HG03060 (cell line): ENCODE measurements around the gene MPRIP.

Source experiments
- ATAC-seq: cut with Tn5 transposase; IDR thresholded peaks from one replicate; pipeline ENCODE4 v1.9.1; 2021; ENCODE audit warnings: low read depth, moderate number of reproducible peaks; ENCODE audit not compliant: unreplicated experiment

The MPRIP gene

DNA sequence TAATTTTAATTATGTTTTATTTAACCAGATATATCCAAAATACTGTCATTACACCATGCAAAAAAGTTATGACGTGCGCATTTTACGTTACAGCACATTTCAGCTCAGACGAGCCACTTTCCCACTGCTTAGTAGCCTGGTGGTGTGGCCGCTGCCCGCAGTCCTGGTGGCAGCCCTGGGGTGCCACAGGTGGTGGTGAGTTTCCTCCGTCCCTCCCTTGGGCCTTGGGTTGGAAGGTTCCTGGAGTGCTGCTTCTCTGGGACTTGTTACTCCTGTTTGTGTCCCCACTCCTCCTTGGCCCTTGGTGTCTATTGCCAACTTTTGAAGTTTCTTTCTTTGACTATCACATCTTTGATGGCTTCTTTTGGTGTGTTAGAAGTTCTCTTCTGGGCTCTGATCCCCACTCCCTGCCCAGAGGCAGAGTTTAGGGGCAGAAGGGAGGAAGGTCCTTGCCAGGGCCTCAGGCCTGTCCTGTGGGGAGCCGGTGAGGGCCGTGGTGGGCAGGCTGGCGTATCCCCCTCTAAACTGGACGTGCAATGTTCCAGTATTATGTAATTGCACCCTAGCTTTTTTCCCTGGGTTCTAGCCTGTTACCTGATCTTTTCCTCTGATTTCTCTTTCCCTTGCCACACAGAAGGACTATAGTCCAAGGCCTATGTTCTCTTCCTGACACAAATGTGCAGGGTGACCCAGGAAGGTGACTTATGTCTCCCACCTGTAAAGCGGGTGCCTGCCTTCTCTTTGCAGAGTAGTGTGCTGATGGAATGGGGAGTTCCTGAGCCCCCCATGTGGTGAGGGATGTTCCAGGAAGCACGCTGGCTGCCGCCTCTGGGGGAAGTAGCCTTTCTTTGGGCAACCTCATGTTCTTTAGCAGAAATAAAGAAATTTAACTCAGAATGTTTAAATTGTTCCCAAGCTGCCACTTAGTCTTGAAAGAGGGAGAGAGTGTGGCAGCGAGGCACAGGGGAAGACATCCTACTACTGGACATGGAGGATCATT lies 8.4 kb downstream of the MPRIP start:
- no peak for ATAC-seq

- ATAC-seq = no peak
Observed at GRCh38 chr17:17051380-17051779, 9.1 kb downstream of the MPRIP start.

- ATAC-seq = no peak
Observed at GRCh38 chr17:17051791-17052461, 9.7 kb downstream of the MPRIP start.

- ATAC-seq = no peak
Observed at GRCh38 chr17:17052462-17053221, 10.4 kb downstream of the MPRIP start.

- ATAC-seq = no peak
Observed at GRCh38 chr17:17053446-17054379, 11.5 kb downstream of the MPRIP start.

DNA sequence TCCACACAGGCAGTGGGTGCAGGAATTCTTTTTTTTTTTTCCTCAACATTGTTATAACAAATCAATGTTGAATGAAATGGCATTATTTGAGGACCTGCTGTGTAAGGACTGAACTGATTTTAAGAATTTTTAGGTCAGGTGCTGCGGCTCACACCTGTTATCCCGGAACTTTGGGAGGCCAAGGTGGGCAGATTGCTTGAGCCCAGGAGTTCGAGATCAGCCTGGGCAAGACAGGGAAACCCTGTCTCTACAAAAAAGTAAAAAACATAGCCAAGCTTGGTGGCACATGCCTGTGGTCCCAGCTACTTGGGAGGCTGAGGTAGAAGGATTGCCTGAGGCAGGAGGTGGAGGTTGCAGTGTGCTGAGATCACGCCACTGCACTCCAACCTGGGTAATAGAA lies 12.4 kb downstream of the MPRIP start:
- no peak for ATAC-seq

- no peak for ATAC-seq
Observed at GRCh38 chr17:17055286-17056155, 13.3 kb downstream of the MPRIP start.

- ATAC-seq = no peak
Observed at GRCh38 chr17:17056156-17056539, 13.9 kb downstream of the MPRIP start.

- ATAC-seq = no peak
Observed at GRCh38 chr17:17057057-17057551, 14.8 kb downstream of the MPRIP start.

- ATAC-seq = no peak
Observed at GRCh38 chr17:17058304-17058703, 16.0 kb downstream of the MPRIP start.

- no peak for ATAC-seq
Observed at GRCh38 chr17:17059301-17059890, 17.1 kb downstream of the MPRIP start.

DNA sequence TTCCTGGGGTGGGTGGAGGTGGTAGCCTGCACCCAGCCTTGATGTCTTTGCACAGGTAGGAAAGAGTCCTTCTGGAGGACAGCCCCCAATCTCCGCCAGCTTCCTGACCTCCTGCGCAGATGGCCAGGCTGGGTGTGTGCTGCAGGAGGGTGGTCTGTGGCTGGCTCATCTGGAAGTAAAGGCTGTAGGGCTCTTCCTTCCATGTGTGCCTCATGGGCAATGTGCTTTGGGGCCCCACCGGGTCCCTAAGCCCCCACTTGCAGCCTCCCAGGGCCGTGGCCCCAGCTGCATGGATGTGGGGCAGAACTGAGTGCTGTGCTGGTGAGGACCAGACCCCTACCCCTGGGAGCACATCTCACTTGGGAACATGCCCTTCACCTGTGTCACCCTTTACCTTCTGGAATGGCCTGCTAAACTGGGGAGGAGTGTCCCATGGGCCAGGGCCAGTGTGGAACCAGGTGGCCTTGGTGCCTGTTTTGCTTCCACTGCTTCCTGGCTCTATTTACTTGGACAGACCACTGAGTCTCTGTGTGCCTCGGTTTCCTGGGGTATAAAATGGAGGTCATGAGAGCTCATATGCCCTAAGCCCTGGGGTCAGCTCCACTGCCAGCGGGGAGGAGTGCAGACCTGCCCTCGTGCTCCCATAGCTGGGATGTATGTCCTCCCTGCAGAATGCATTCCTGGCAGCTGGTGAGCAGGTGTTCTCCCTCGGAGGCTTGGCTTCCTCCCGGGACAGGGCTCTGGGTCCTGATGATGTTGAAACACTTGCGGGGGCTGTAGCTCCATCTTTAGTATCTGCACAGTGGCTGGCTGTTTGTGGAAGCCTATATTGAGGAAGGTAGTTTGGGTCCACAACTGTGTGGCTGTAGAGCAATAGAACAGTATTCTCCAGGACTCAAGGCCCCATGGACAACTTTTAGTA lies 18.0 kb downstream of the MPRIP start:
- no peak for ATAC-seq

- ATAC-seq = no peak
Observed at GRCh38 chr17:17060930-17061329, 18.7 kb downstream of the MPRIP start.

GRCh38 chr17:17061516-17061915 lies 19.3 kb downstream of the MPRIP start:
- ATAC-seq = no peak

DNA sequence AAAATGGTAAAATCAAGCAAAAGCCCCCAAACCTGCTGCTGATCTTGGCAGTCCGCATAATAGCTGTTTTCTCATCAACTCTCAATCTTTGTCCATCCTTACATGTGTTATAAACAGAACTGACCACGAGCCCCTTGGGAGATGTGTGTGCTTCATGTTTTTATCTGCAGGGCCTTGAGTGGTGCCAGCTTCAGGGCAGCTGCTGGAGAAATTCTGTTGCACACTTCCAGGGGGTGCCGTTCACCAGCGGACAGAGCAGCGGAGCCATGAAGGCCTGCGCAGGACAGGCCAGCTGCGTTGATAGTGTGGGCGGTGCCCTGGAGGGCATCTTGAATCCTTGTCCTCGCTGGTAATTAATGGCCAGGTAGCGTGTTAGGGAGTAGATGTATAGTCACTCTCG lies 20.1 kb downstream of the MPRIP start:
- no peak for ATAC-seq

- no peak for ATAC-seq
Observed at GRCh38 chr17:17062866-17063265, 20.6 kb downstream of the MPRIP start.

- ATAC-seq = no peak
Observed at GRCh38 chr17:17063546-17064122, 21.4 kb downstream of the MPRIP start.
